Measurements from ENCODE around the gene PTPRN2. TPM values are rescaled to one million over a fixed set of nuclear protein-coding genes. Genes with fewer than 3 reads are reported as not detected.

PTPRN2 gene
- polyA plus RNA-seq, 4 donors, result 1.6 to 11.7 (median 4.0) TPM

DNA sequence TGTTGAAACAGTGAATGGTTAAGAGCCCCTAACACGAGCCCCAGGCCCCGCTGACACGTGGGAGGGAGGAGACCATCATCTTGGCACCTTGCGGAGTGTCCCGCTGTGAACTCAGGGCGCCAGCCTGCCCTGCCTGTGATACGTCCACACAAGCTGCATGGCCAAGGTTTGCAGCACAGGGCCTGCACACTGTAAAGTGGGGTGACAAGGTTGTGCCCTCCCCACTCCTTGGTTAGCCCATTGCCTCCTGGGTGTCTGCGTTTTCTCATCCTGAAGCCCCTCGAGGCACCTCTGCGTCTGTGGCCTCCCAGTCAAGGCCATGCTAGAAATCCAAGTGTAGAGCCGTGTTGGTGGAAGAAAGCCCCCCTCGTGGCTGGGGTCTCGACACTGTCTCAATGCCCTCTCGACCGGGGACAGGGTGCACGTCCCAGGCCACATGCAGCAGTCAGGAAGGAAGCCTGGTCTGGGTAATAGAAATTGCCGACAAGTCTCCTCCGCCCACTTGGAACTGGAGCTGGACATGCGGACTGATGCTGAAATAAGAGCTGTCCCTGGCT is 1058.8 kb downstream of the PTPRN2 start:
- FAIRE-seq, result no peak
- H3K27ac ChIP-seq (ENCODE audit: low read depth in 1 of 3, low read length in 2 of 3), result no peak overlapping the region
- no peaks in the 10 kb centered on the region for H3K4me1 ChIP-seq (ENCODE audit: control insufficient read depth in 3 of 3, insufficient read depth in 2 of 3, low read depth in 1 of 3, low read length in 2 of 3)
- no peak overlapping the region for H3K4me3 ChIP-seq (ENCODE audit: low read depth in 1 of 3, low read length in 3 of 3)
- DNase-seq, result no peak
- peaks cover 0 to 13% of the 10 kb centered on the region in 2 donors for H3K9me3 ChIP-seq (ENCODE audit: control insufficient read depth in 2 of 2, insufficient read depth in 1 of 2, low read depth in 1 of 2, low read length in 1 of 2)
- no peaks in the 10 kb centered on the region for H3K36me3 ChIP-seq (ENCODE audit: control insufficient read depth in 3 of 3, insufficient read depth in 2 of 3, low read depth in 1 of 3, low read length in 3 of 3)
- 67 to 84% (median 73%) methylated on average over 19 of the region's 19 CpGs for whole genome bisulfite sequencing, 3 donors
- H3K27me3 ChIP-seq (ENCODE audit: control insufficient read depth in 3 of 3, insufficient read depth in 3 of 3, low read length in 3 of 3), result no peaks in the 10 kb centered on the region

- FAIRE-seq, result no peak
- Histone ChIP-seq H3K9me3 (ENCODE audit: control insufficient read depth in 2 of 2, insufficient read depth in 1 of 2, low read depth in 1 of 2, low read length in 1 of 2) (peaks cover 0 to 9% of the 10 kb centered on the region in 2 donors), H3K4me1 (ENCODE audit: control insufficient read depth in 3 of 3, insufficient read depth in 2 of 3, low read depth in 1 of 3, low read length in 2 of 3) (no peaks in the 10 kb centered on the region), H3K27me3 (ENCODE audit: control insufficient read depth in 3 of 3, insufficient read depth in 3 of 3, low read length in 3 of 3) (no peaks in the 10 kb centered on the region), H3K27ac (ENCODE audit: low read depth in 1 of 3, low read length in 2 of 3) (no peak overlapping the region), H3K36me3 (ENCODE audit: control insufficient read depth in 3 of 3, insufficient read depth in 2 of 3, low read depth in 1 of 3, low read length in 3 of 3) (no peaks in the 10 kb centered on the region), H3K4me3 (ENCODE audit: low read depth in 1 of 3, low read length in 3 of 3) (no peak overlapping the region)
- DNase-seq, result no peak
- 86 to 90% (median 88%) methylated on average over 19 of the region's 19 CpGs for WGBS, 3 donors
Observed at GRCh38 chr7:157527686-157528085, 1059.9 kb downstream of the PTPRN2 start.

DNA sequence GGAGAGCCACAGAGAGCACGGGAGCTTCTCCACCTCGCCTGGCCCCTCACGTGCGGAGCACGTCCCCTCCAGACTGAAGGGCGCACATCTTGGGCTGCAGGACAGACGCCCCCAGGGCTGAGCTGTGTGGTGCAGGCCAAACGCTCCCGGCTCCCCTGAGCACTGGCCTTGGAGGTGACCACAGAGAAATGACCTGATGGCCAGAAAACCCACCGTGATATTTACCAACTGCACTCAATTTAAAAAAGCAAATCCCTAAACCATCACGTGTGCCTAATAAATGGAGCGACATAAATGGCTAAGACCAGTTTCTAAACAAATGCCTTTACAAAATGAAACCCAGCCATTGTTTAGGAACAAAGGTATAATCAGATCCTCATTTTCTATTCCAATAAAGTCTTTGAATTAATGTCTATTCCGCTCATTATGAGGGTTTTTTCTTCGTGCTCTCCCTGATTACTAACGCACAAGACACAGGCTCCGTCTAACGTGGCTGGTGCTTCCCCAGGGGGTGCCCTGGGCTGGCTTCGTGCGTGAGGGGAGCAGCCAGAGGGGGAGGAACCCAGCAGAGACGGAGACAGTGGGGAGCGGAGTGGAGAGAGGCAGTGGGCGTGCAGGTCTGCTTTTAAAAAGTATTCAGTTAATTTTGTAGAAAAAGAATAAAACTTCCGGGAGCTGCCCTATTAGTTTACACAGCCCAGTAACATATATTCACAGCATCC is 1060.5 kb downstream of the PTPRN2 start:
- FAIRE-seq (no peak), DNase-seq (no peak)
- no peaks in the 10 kb centered on the region for H3K27me3 ChIP-seq (ENCODE audit: control insufficient read depth in 3 of 3, insufficient read depth in 3 of 3, low read length in 3 of 3)
- no peak overlapping the region for H3K27ac ChIP-seq (ENCODE audit: low read depth in 1 of 3, low read length in 2 of 3)
- 76 to 83% (median 81%) methylated on average over 23 of the region's 23 CpGs for WGBS, 3 donors
- no peak overlapping the region for H3K4me3 ChIP-seq (ENCODE audit: low read depth in 1 of 3, low read length in 3 of 3)
- no peaks in the 10 kb centered on the region for H3K4me1 ChIP-seq (ENCODE audit: control insufficient read depth in 3 of 3, insufficient read depth in 2 of 3, low read depth in 1 of 3, low read length in 2 of 3)
- H3K36me3 ChIP-seq (ENCODE audit: control insufficient read depth in 3 of 3, insufficient read depth in 2 of 3, low read depth in 1 of 3, low read length in 3 of 3), result no peaks in the 10 kb centered on the region
- H3K9me3 ChIP-seq (ENCODE audit: control insufficient read depth in 2 of 2, insufficient read depth in 1 of 2, low read depth in 1 of 2, low read length in 1 of 2), result peaks cover 0 to 7% of the 10 kb centered on the region in 2 donors

- Histone ChIP-seq H3K4me3 (ENCODE audit: low read depth in 1 of 3, low read length in 3 of 3) (no peak overlapping the region), H3K9me3 (ENCODE audit: control insufficient read depth in 2 of 2, insufficient read depth in 1 of 2, low read depth in 1 of 2, low read length in 1 of 2) (peaks cover 0 to 7% of the 10 kb centered on the region in 2 donors), H3K36me3 (ENCODE audit: control insufficient read depth in 3 of 3, insufficient read depth in 2 of 3, low read depth in 1 of 3, low read length in 3 of 3) (no peaks in the 10 kb centered on the region), H3K27ac (ENCODE audit: low read depth in 1 of 3, low read length in 2 of 3) (no peak overlapping the region), H3K4me1 (ENCODE audit: control insufficient read depth in 3 of 3, insufficient read depth in 2 of 3, low read depth in 1 of 3, low read length in 2 of 3) (no peaks in the 10 kb centered on the region), H3K27me3 (ENCODE audit: control insufficient read depth in 3 of 3, insufficient read depth in 3 of 3, low read length in 3 of 3) (no peaks in the 10 kb centered on the region)
- 72 to 80% (median 76%) methylated on average over 32 of the region's 32 CpGs for WGBS, 3 donors
- DNase-seq (no peak), FAIRE-seq (no peak)
Observed at GRCh38 chr7:157526005-157526912, 1061.4 kb downstream of the PTPRN2 start.

GRCh38 chr7:157525491-157525915 is 1062.1 kb downstream of the PTPRN2 start:
- no peak overlapping the region for H3K27ac ChIP-seq (ENCODE audit: low read depth in 1 of 3, low read length in 2 of 3)
- no peaks in the 10 kb centered on the region for H3K36me3 ChIP-seq (ENCODE audit: control insufficient read depth in 3 of 3, insufficient read depth in 2 of 3, low read depth in 1 of 3, low read length in 3 of 3)
- WGBS, 3 donors, result 83 to 89% (median 84%) methylated on average over 21 to 23 of the region's 23 CpGs
- FAIRE-seq, result no peak
- no peaks in the 10 kb centered on the region for H3K27me3 ChIP-seq (ENCODE audit: control insufficient read depth in 3 of 3, insufficient read depth in 3 of 3, low read length in 3 of 3)
- no peak overlapping the region for H3K4me3 ChIP-seq (ENCODE audit: low read depth in 1 of 3, low read length in 3 of 3)
- H3K4me1 ChIP-seq (ENCODE audit: control insufficient read depth in 3 of 3, insufficient read depth in 2 of 3, low read depth in 1 of 3, low read length in 2 of 3), result no peaks in the 10 kb centered on the region
- peaks cover 0 to 4% of the 10 kb centered on the region in 2 donors for H3K9me3 ChIP-seq (ENCODE audit: control insufficient read depth in 2 of 2, insufficient read depth in 1 of 2, low read depth in 1 of 2, low read length in 1 of 2)
- no peak for DNase-seq

GRCh38 chr7:157524731-157525130 is 1062.9 kb downstream of the PTPRN2 start:
- no peak overlapping the region for H3K27ac ChIP-seq (ENCODE audit: low read depth in 1 of 3, low read length in 2 of 3)
- no peaks in the 10 kb centered on the region for H3K4me1 ChIP-seq (ENCODE audit: control insufficient read depth in 3 of 3, insufficient read depth in 2 of 3, low read depth in 1 of 3, low read length in 2 of 3)
- FAIRE-seq (no peak), DNase-seq (no peak)
- H3K27me3 ChIP-seq (ENCODE audit: control insufficient read depth in 3 of 3, insufficient read depth in 3 of 3, low read length in 3 of 3), result no peaks in the 10 kb centered on the region
- H3K36me3 ChIP-seq (ENCODE audit: control insufficient read depth in 3 of 3, insufficient read depth in 2 of 3, low read depth in 1 of 3, low read length in 3 of 3), result no peaks in the 10 kb centered on the region
- 81 to 86% (median 85%) methylated on average over 1 of the region's 1 CpG for WGBS, 3 donors
- H3K9me3 ChIP-seq (ENCODE audit: control insufficient read depth in 2 of 2, insufficient read depth in 1 of 2, low read depth in 1 of 2, low read length in 1 of 2), result peaks cover 0 to 1% of the 10 kb centered on the region in 2 donors
- no peak overlapping the region for H3K4me3 ChIP-seq (ENCODE audit: low read depth in 1 of 3, low read length in 3 of 3)

GRCh38 chr7:157523766-157524421 is 1063.7 kb downstream of the PTPRN2 start:
- 76 to 80% (median 78%) methylated on average over 19 to 20 of the region's 20 CpGs for WGBS, 3 donors

DNA sequence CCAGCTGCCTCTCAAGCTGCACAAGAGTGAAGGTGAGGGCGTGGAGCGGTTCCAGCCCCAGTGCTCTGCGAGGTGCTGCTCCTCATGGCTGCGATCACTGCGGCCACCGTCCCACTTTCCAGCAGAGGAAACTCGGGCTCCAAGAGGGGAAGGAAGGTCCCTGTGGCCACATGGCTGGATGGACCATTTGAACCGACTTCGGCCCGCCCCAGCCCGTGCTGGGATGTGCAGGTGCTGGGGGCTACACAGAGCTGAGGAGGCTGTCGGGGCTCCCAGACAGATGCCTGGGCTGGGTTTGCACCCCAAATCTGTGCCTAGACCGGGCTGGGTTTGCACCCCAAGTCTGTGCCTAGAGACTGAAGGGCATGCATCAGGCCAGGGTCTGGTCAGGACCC is 1064.3 kb downstream of the PTPRN2 start:
- Histone ChIP-seq H3K27me3 (ENCODE audit: control insufficient read depth in 3 of 3, insufficient read depth in 3 of 3, low read length in 3 of 3) (no peaks in the 10 kb centered on the region), H3K4me3 (ENCODE audit: low read depth in 1 of 3, low read length in 3 of 3) (no peak overlapping the region), H3K4me1 (ENCODE audit: control insufficient read depth in 3 of 3, insufficient read depth in 2 of 3, low read depth in 1 of 3, low read length in 2 of 3) (no peaks in the 10 kb centered on the region), H3K36me3 (ENCODE audit: control insufficient read depth in 3 of 3, insufficient read depth in 2 of 3, low read depth in 1 of 3, low read length in 3 of 3) (no peaks in the 10 kb centered on the region), H3K27ac (ENCODE audit: low read depth in 1 of 3, low read length in 2 of 3) (no peak overlapping the region), H3K9me3 (ENCODE audit: control insufficient read depth in 2 of 2, insufficient read depth in 1 of 2, low read depth in 1 of 2, low read length in 1 of 2) (no peaks in the 10 kb centered on the region)
- FAIRE-seq (no peak), DNase-seq (no peak)
- WGBS, 3 donors, result 82 to 88% (median 83%) methylated on average over 12 to 13 of the region's 13 CpGs

More at GRCh38 chr7:157523766-157524421, 1063.7 kb downstream of the PTPRN2 start:
- Histone ChIP-seq H3K27me3 (ENCODE audit: control insufficient read depth in 3 of 3, insufficient read depth in 3 of 3, low read length in 3 of 3) (no peaks in the 10 kb centered on the region), H3K4me1 (ENCODE audit: control insufficient read depth in 3 of 3, insufficient read depth in 2 of 3, low read depth in 1 of 3, low read length in 2 of 3) (no peaks in the 10 kb centered on the region), H3K4me3 (ENCODE audit: low read depth in 1 of 3, low read length in 3 of 3) (no peak overlapping the region), H3K27ac (ENCODE audit: low read depth in 1 of 3, low read length in 2 of 3) (no peak overlapping the region), H3K36me3 (ENCODE audit: control insufficient read depth in 3 of 3, insufficient read depth in 2 of 3, low read depth in 1 of 3, low read length in 3 of 3) (no peaks in the 10 kb centered on the region), H3K9me3 (ENCODE audit: control insufficient read depth in 2 of 2, insufficient read depth in 1 of 2, low read depth in 1 of 2, low read length in 1 of 2) (no peaks in the 10 kb centered on the region)
- FAIRE-seq (no peak), DNase-seq (no peak)
